ENCODE measurements around the gene LIPT2. TPM values are rescaled to one million over a fixed set of nuclear protein-coding genes. Genes with fewer than 3 reads are reported as not detected.

The LIPT2 gene
- total and polyA plus RNA-seq, 2 experiments from 2014 or later: 8.2 to 16.9 TPM

GRCh38 chr11:74538680-74539079 is 45.2 kb upstream of the LIPT2 start:
- H4K20me1 ChIP-seq (replicated peaks; ENCODE audit: insufficient read depth): no peaks in the 10 kb centered on the region
- Mint-ChIP-seq H3K9me3 (peaks cover 33% of the 10 kb centered on the region), H3K4me3 (no peak overlapping the region), H3K4me1 (peaks cover 21% of the 10 kb centered on the region; the same call in 2 of the 3 replicates), H3K27ac (no peak overlapping the region), H3K27me3 (ENCODE audit: insufficient read depth, low read depth, poor library complexity) (peaks cover 8% of the 10 kb centered on the region), H3K36me3 (ENCODE audit: low read depth) (peaks cover 8% of the 10 kb centered on the region; the same call in 2 of the 3 replicates)
- no peak overlapping the region for H3K4me3 ChIP-seq
- H2AFZ ChIP-seq: 0 out of 2 replicates have a peak overlapping the region, but pooled peaks have one; percentile 52
- no peaks in the 10 kb centered on the region for H3K27me3 ChIP-seq (ENCODE audit: insufficient read depth)
- no peaks in the 10 kb centered on the region for H3K79me2 ChIP-seq (replicated peaks; ENCODE audit: insufficient read depth)
- no peak overlapping the region for H3K27ac ChIP-seq (ENCODE audit: low read depth)
- no peaks in the 10 kb centered on the region for H3F3A ChIP-seq (replicated peaks; ENCODE audit: low read depth)
- DNase-seq (ENCODE audit: low spot score) (no peak), ATAC-seq (no peak)
- H3K4me1 ChIP-seq (ENCODE audit: insufficient read depth): peaks cover 2% of the 10 kb centered on the region; the same call in 1 of the 2 replicates
- no peaks in the 10 kb centered on the region for H3K36me3 ChIP-seq (ENCODE audit: insufficient read depth)
- H3K9me2 ChIP-seq (ENCODE audit: insufficient read depth): 0 out of 2 replicates have a peak, but pooled peaks cover 3% of the 10 kb centered on the region
- no peak overlapping the region for H3K4me2 ChIP-seq
- TF ChIP-seq ZNF331 (CRISPR knock-in tag; IDR thresholded peaks at IDR 0.05; ENCODE audit: low read depth) (no peak), EZH2phosphoT487 (IDR thresholded peaks at IDR 0.05; ENCODE audit: unreplicated experiment) (no peak), STAT1 (IDR thresholded peaks at IDR 0.05; ENCODE audit: unreplicated experiment) (no peak)

DNA sequence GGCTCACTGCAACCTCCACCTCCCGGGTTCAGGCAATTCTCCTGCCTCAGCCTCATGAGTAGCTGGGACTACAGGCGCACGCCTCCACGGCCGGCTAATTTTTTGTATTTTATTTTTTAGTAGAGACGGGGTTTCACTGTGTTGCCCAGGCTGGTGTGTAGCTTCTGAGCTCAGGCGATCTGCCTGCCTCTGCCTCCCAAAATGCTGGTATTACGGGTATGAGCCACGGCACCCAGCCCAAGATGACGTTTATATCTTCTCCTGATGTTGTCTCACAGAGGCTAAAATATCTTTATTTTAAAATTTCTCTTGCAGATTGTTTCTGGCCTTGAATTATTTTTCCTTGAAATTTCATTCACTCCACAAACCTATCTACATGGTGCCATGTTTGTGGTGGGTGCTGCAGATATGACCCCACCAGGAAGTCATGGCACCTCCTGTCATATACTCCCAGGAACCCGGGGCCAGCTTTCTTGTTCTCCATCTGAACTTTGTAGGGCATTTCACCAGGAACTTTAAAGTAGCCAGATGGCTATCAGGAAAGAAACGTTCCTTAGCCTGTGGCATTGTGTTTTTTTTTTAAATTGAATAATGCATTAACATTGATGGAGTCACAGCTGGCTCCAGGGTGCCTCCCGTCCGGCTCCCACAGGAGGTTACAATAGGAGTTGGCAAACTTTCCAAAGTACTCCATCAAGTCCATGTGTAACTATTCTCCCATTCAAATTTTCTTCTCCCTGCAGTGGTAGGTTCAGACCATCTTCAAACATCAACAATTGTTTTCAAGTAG is 42.0 kb upstream of the LIPT2 start:
- no peaks in the 10 kb centered on the region for H3K27me3 ChIP-seq (ENCODE audit: insufficient read depth)
- 0 out of 2 replicates have a peak, but pooled peaks cover 3% of the 10 kb centered on the region for H3K9me2 ChIP-seq (ENCODE audit: insufficient read depth)
- H3K36me3 ChIP-seq (ENCODE audit: insufficient read depth): no peaks in the 10 kb centered on the region
- Mint-ChIP-seq H3K36me3 (ENCODE audit: low read depth) (peaks cover 5% of the 10 kb centered on the region; the same call in 1 of the 3 replicates), H3K27me3 (ENCODE audit: insufficient read depth, low read depth, poor library complexity) (peaks cover 6% of the 10 kb centered on the region), H3K4me3 (no peak overlapping the region), H3K27ac (no peak overlapping the region), H3K4me1 (peaks cover 24% of the 10 kb centered on the region; the same call in 2 of the 3 replicates), H3K9me3 (peaks cover 11% of the 10 kb centered on the region)
- DNase-seq (ENCODE audit: low spot score) (no peak), ATAC-seq (no peak)
- H4K20me1 ChIP-seq (replicated peaks; ENCODE audit: insufficient read depth): no peaks in the 10 kb centered on the region
- H3K27ac ChIP-seq (ENCODE audit: low read depth): no peak overlapping the region
- H2AFZ ChIP-seq: peak overlapping the region; percentile 7; the same call in 1 of the 2 replicates
- no peaks in the 10 kb centered on the region for H3F3A ChIP-seq (replicated peaks; ENCODE audit: low read depth)
- no peaks in the 10 kb centered on the region for H3K79me2 ChIP-seq (replicated peaks; ENCODE audit: insufficient read depth)
- no peak overlapping the region for H3K4me2 ChIP-seq
- H3K4me1 ChIP-seq (ENCODE audit: insufficient read depth): peaks cover 2% of the 10 kb centered on the region; the same call in 1 of the 2 replicates
- H3K4me3 ChIP-seq: no peak overlapping the region
- TF ChIP-seq ZNF114 (CRISPR knock-in tag; IDR thresholded peaks at IDR 0.05) (no peak), POLR2AphosphoS5 (IDR thresholded peaks at IDR 0.05; ENCODE audit: low read depth) (no peak), STAT1 (IDR thresholded peaks at IDR 0.05; ENCODE audit: unreplicated experiment) (no peak), ZNF462 (CRISPR knock-in tag; IDR thresholded peaks at IDR 0.05) (no peak), JUNB (IDR thresholded peaks at IDR 0.05; ENCODE audit: unreplicated experiment) (no peak)
- TF ChIP-seq, protein P1, sequence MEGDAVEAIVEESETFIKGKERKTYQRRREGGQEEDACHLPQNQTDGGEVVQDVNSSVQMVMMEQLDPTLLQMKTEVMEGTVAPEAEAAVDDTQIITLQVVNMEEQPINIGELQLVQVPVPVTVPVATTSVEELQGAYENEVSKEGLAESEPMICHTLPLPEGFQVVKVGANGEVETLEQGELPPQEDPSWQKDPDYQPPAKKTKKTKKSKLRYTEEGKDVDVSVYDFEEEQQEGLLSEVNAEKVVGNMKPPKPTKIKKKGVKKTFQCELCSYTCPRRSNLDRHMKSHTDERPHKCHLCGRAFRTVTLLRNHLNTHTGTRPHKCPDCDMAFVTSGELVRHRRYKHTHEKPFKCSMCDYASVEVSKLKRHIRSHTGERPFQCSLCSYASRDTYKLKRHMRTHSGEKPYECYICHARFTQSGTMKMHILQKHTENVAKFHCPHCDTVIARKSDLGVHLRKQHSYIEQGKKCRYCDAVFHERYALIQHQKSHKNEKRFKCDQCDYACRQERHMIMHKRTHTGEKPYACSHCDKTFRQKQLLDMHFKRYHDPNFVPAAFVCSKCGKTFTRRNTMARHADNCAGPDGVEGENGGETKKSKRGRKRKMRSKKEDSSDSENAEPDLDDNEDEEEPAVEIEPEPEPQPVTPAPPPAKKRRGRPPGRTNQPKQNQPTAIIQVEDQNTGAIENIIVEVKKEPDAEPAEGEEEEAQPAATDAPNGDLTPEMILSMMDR (conservative IDR thresholded peaks at IDR 0.05; ENCODE audit: low read depth in 2 of 2): no peak
- TF ChIP-seq, protein P2, sequence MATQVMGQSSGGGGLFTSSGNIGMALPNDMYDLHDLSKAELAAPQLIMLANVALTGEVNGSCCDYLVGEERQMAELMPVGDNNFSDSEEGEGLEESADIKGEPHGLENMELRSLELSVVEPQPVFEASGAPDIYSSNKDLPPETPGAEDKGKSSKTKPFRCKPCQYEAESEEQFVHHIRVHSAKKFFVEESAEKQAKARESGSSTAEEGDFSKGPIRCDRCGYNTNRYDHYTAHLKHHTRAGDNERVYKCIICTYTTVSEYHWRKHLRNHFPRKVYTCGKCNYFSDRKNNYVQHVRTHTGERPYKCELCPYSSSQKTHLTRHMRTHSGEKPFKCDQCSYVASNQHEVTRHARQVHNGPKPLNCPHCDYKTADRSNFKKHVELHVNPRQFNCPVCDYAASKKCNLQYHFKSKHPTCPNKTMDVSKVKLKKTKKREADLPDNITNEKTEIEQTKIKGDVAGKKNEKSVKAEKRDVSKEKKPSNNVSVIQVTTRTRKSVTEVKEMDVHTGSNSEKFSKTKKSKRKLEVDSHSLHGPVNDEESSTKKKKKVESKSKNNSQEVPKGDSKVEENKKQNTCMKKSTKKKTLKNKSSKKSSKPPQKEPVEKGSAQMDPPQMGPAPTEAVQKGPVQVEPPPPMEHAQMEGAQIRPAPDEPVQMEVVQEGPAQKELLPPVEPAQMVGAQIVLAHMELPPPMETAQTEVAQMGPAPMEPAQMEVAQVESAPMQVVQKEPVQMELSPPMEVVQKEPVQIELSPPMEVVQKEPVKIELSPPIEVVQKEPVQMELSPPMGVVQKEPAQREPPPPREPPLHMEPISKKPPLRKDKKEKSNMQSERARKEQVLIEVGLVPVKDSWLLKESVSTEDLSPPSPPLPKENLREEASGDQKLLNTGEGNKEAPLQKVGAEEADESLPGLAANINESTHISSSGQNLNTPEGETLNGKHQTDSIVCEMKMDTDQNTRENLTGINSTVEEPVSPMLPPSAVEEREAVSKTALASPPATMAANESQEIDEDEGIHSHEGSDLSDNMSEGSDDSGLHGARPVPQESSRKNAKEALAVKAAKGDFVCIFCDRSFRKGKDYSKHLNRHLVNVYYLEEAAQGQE (IDR thresholded peaks at IDR 0.05; ENCODE audit: unreplicated experiment): no peak
